Measurements from ENCODE around the gene PHLPP1. TPM values are rescaled to one million over a fixed set of nuclear protein-coding genes. Genes with fewer than 3 reads are reported as not detected.
A peak's percentile ranks its signal among the peaks of the same experiment; 100 is the strongest.

Gene PHLPP1
- total RNA-seq, 2 experiments from 2014 or later, result 6.8 to 7.1 TPM

DNA sequence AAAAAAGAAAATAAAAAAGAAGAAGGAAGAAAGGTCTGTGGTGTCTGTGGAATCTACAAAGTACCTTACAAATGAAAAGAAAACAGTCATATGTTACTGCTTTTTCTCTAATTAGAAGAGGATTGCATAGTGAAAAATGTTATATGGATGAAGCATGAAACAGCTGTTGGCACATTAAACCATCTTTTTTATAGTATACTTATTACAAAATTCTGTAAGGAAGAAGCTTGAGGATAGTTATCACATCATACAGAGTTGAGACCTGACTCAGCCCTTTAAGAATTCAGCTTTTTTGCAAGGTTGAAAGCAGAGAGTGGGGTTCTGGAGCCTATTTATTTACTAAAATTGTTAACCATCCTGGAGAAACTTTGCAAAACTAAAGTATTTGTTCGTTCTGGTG is 222.7 kb downstream of the PHLPP1 start:
- TF ChIP-seq, protein P1, sequence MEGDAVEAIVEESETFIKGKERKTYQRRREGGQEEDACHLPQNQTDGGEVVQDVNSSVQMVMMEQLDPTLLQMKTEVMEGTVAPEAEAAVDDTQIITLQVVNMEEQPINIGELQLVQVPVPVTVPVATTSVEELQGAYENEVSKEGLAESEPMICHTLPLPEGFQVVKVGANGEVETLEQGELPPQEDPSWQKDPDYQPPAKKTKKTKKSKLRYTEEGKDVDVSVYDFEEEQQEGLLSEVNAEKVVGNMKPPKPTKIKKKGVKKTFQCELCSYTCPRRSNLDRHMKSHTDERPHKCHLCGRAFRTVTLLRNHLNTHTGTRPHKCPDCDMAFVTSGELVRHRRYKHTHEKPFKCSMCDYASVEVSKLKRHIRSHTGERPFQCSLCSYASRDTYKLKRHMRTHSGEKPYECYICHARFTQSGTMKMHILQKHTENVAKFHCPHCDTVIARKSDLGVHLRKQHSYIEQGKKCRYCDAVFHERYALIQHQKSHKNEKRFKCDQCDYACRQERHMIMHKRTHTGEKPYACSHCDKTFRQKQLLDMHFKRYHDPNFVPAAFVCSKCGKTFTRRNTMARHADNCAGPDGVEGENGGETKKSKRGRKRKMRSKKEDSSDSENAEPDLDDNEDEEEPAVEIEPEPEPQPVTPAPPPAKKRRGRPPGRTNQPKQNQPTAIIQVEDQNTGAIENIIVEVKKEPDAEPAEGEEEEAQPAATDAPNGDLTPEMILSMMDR (IDR thresholded peaks at IDR 0.05), result no peak
- no peak overlapping the region for H3K4me3 Mint-ChIP-seq
- H3K9me3 ChIP-seq (ENCODE audit: control insufficient read depth in 1 of 2, insufficient read depth in 1 of 2, low read length in 2 of 2), result no peaks in the 10 kb centered on the region
- H3K36me3 ChIP-seq (ENCODE audit: insufficient read depth, low read length), result no peaks in the 10 kb centered on the region
- H3K27ac Mint-ChIP-seq, result no peak overlapping the region
- H3K4me3 ChIP-seq (ENCODE audit: low read length), result no peak overlapping the region
- CTCF ChIA-PET, result no interaction called here
- H3K4me1 ChIP-seq (ENCODE audit: insufficient read depth, low read length), result no peaks in the 10 kb centered on the region
- H3K27ac ChIP-seq (ENCODE audit: low read depth in 1 of 2, low read length in 2 of 2), result no peak overlapping the region
- no peaks in the 10 kb centered on the region for H3K36me3 Mint-ChIP-seq (ENCODE audit: low read depth)
- POLR2A ChIA-PET, result no interaction called here
- no peaks in the 10 kb centered on the region for H3K27me3 Mint-ChIP-seq
- no peak for DNase-seq
- intact Hi-C loops (cut with DNase I, micrococcal nuclease), result no loop called here
- peaks cover 7% of the 10 kb centered on the region for H3K4me1 Mint-ChIP-seq (ENCODE audit: low read depth)
- ATAC-seq (ENCODE audit: poor library complexity), result no peak
- no peaks in the 10 kb centered on the region for H3K27me3 ChIP-seq (ENCODE audit: control insufficient read depth in 1 of 2, insufficient read depth in 2 of 2, low read length in 2 of 2)
- H3K9me3 Mint-ChIP-seq, result peaks cover 3% of the 10 kb centered on the region

DNA sequence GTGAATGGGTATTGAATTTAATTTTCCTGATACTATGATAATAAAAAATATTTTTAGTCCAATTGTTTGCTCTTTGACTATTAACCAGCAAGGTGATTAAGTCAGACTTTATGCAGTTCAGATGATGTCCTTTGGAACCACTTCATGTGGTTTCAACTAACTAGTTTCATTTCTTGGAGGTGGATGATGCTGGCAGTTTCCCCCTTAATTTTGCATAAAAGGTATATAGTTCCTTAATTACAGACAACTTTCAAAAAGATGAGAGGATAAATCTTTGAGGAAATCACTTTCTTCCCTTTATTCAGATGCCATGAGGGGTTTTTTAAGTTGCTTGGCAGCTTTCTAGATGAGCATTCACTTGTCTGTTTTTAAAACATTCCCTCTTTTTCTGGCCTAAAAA is 223.1 kb downstream of the PHLPP1 start:
- no peaks in the 10 kb centered on the region for H3K36me3 Mint-ChIP-seq (ENCODE audit: low read depth)
- H3K4me1 Mint-ChIP-seq (ENCODE audit: low read depth), result peaks cover 7% of the 10 kb centered on the region
- no peaks in the 10 kb centered on the region for H3K9me3 ChIP-seq (ENCODE audit: control insufficient read depth in 1 of 2, insufficient read depth in 1 of 2, low read length in 2 of 2)
- peak in 1 of 14 experiments; percentile 5 for DNase-seq
- TF ChIP-seq, protein P1 (IDR thresholded peaks at IDR 0.05), result no peak
- H3K9me3 Mint-ChIP-seq, result peaks cover 3% of the 10 kb centered on the region
- no peak overlapping the region for H3K27ac ChIP-seq (ENCODE audit: low read depth in 1 of 2, low read length in 2 of 2)
- no peak for ATAC-seq (ENCODE audit: poor library complexity)
- no peak overlapping the region for H3K4me3 ChIP-seq (ENCODE audit: low read length)
- ChIA-PET POLR2A (no interaction called here), CTCF (no interaction called here)
- no peaks in the 10 kb centered on the region for H3K27me3 ChIP-seq (ENCODE audit: control insufficient read depth in 1 of 2, insufficient read depth in 2 of 2, low read length in 2 of 2)
- no peaks in the 10 kb centered on the region for H3K36me3 ChIP-seq (ENCODE audit: insufficient read depth, low read length)
- intact Hi-C loops (cut with DNase I, micrococcal nuclease), result no loop called here
- H3K4me3 Mint-ChIP-seq, result no peak overlapping the region
- no peak overlapping the region for H3K27ac Mint-ChIP-seq
- H3K27me3 Mint-ChIP-seq, result no peaks in the 10 kb centered on the region
- no peaks in the 10 kb centered on the region for H3K4me1 ChIP-seq (ENCODE audit: insufficient read depth, low read length)

DNA sequence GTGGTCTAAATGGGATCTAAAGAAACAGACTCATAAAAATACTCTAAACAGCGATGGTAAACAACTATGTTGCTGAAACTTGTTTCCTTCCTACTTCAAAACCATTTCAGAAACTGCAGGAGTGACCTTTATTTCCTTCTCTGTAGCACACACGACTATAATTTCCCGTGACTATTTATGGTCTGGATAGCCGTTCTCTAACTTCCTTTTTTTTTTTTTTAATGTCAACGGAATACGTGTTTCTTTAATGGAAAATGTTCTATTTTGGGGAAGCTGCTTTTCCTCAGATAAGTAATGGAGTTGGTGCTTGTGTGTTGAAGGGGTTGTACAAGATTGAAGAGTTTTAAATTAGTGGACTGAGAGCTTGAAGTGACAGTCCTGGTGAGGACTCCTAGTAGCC is 224.1 kb downstream of the PHLPP1 start:
- CTCF ChIA-PET, result no interaction called here
- Histone ChIP-seq H3K27ac (ENCODE audit: low read depth in 1 of 2, low read length in 2 of 2) (no peak overlapping the region), H3K9me3 (ENCODE audit: control insufficient read depth in 1 of 2, insufficient read depth in 1 of 2, low read length in 2 of 2) (no peaks in the 10 kb centered on the region), H3K36me3 (ENCODE audit: insufficient read depth, low read length) (no peaks in the 10 kb centered on the region), H3K4me1 (ENCODE audit: insufficient read depth, low read length) (no peaks in the 10 kb centered on the region), H3K4me3 (ENCODE audit: low read length) (no peak overlapping the region), H3K27me3 (ENCODE audit: control insufficient read depth in 1 of 2, insufficient read depth in 2 of 2, low read length in 2 of 2) (no peaks in the 10 kb centered on the region)
- ATAC-seq (ENCODE audit: poor library complexity) (no peak), DNase-seq (peak in 2 of 14 experiments; percentile 4 to 24)
- H3K36me3 Mint-ChIP-seq (ENCODE audit: low read depth), result no peaks in the 10 kb centered on the region
- POLR2A ChIA-PET, result no interaction called here
- no peak overlapping the region for H3K27ac Mint-ChIP-seq
- TF ChIP-seq, protein P1 (IDR thresholded peaks at IDR 0.05), result no peak
- H3K4me1 Mint-ChIP-seq (ENCODE audit: low read depth), result peaks cover 7% of the 10 kb centered on the region
- intact Hi-C loops (cut with DNase I, micrococcal nuclease), result no loop called here
- H3K9me3 Mint-ChIP-seq, result no peaks in the 10 kb centered on the region
- H3K27me3 Mint-ChIP-seq, result no peaks in the 10 kb centered on the region
- no peak overlapping the region for H3K4me3 Mint-ChIP-seq
